IMR-90 (cell line): ENCODE results near the gene MICU1. TPM values are rescaled to one million over a fixed set of nuclear protein-coding genes. Genes with fewer than 3 reads are reported as not detected.

Experiments used
- ATAC-seq: fragments of 200-7000 bp; cut with Tn5 transposase; 2 replicates; pipeline ENCODE4 v1.9.1; 2020; ENCODE audit warnings: low read depth, mild to moderate bottlenecking, moderate library complexity
- BruUV-seq: library from RNA; stranded (reverse); fragments of 400-500 nt; replicated peaks from 2 replicates; lab custom pipeline; 2021; lab: Mats Ljungman, UMichigan
- CTCF ChIA-PET: fragments of 300-600 bp; formaldehyde crosslinking; extraction: SDS; loops from one replicate; lab custom pipeline; 2021; ENCODE audit warnings: antibody characterized with exemption; lab: Yijun Ruan, JAX
- POLR2A ChIA-PET: fragments of 300-600 bp; sonication (Branson Sonifier 250); formaldehyde crosslinking; loops from one replicate; lab custom pipeline; 2022; ENCODE audit warnings: antibody characterized with exemption; ENCODE audit not compliant: unreplicated experiment; lab: Charles Lee
- DNase-seq: peaks from one replicate; pipeline ENCODE4 v3.0.0; 2013
- H2AFZ ChIP-seq: replicated peaks from 2 replicates; pipeline ENCODE3; 2013; ENCODE audit warnings: low read length, mild to moderate bottlenecking; ENCODE audit not compliant: poor library complexity
- H2AK5ac ChIP-seq: 2 replicates; pipeline ENCODE4 v1.6.1; 2013; ENCODE audit warnings: low read depth, low read length, inconsistent platforms
- H2AK9ac ChIP-seq: replicated peaks from 2 replicates; pipeline ENCODE3; 2013; ENCODE audit warnings: mild to moderate bottlenecking, low read depth, low read length, moderate library complexity; ENCODE audit not compliant: poor library complexity
- H2BK120ac ChIP-seq: 2 replicates; pipeline ENCODE4 v1.6.1; 2013; ENCODE audit warnings: low read depth, low read length, inconsistent platforms
- H2BK15ac ChIP-seq: 3 replicates; pipeline ENCODE4 v1.6.1; 2013; ENCODE audit warnings: low read depth, low read length, inconsistent platforms
- H2BK20ac ChIP-seq: 2 replicates; pipeline ENCODE4 v1.6.1; 2013; ENCODE audit warnings: low read depth, mild to moderate bottlenecking, inconsistent platforms, low read length, moderate library complexity
- H2BK5ac ChIP-seq: 2 replicates; pipeline ENCODE4 v1.6.1; 2013; ENCODE audit warnings: mild to moderate bottlenecking, low read depth, low read length, inconsistent platforms; ENCODE audit not compliant: poor library complexity, severe bottlenecking
- H3K14ac ChIP-seq: replicated peaks from 2 replicates; pipeline ENCODE4 v1.6.1; 2013; ENCODE audit warnings: low read depth, low read length, inconsistent platforms
- H3K18ac ChIP-seq: 2 replicates; pipeline ENCODE4 v1.6.1; 2013; ENCODE audit warnings: low read depth, low read length, control low read depth
- H3K23ac ChIP-seq: 2 replicates; pipeline ENCODE4 v1.6.1; 2013; ENCODE audit warnings: low read depth, low read length, inconsistent platforms
- H3K27ac ChIP-seq: 2 replicates; pipeline ENCODE4 v1.5.1; 2013; ENCODE audit warnings: mild to moderate bottlenecking, control low read depth, low read length; ENCODE audit not compliant: insufficient read depth
- H3K27me3 ChIP-seq: 2 replicates; pipeline ENCODE4 v1.6.1; 2013; ENCODE audit warnings: low read length; ENCODE audit not compliant: control insufficient read depth, insufficient read depth
- H3K36me3 ChIP-seq: 2 replicates; pipeline ENCODE4 v1.6.1; 2013; ENCODE audit warnings: low read length, mixed read lengths; ENCODE audit not compliant: control insufficient read depth, insufficient read depth
- H3K4ac ChIP-seq: 2 replicates; pipeline ENCODE4 v1.6.1; 2013; ENCODE audit warnings: low read depth, low read length, inconsistent platforms
- H3K4me1 ChIP-seq: 2 replicates; pipeline ENCODE4 v1.6.1; 2013; ENCODE audit warnings: low read length, mixed read lengths; ENCODE audit not compliant: control insufficient read depth, insufficient read depth
- H3K4me2 ChIP-seq: 2 replicates; pipeline ENCODE4 v1.6.1; 2013; ENCODE audit warnings: low read depth, mild to moderate bottlenecking, control low read depth, low read length, moderate library complexity
- H3K4me3 ChIP-seq: 2 replicates; pipeline ENCODE4 v1.5.1; 2013; ENCODE audit warnings: low read depth, mild to moderate bottlenecking, control low read depth, low read length, moderate library complexity; ENCODE audit not compliant: insufficient read depth
- H3K56ac ChIP-seq: 2 replicates; pipeline ENCODE4 v1.6.1; 2013; ENCODE audit warnings: low read length, inconsistent platforms; ENCODE audit not compliant: insufficient read depth; ENCODE audit errors: extremely low read depth
- H3K79me1 ChIP-seq, 2 experiments: 2 replicates each; pipeline ENCODE4 v1.6.1; 2013; ENCODE audit warnings: low read length in 2 of 2, inconsistent platforms in 1 of 2, low read depth in 1 of 2
- H3K9ac ChIP-seq: 2 replicates; pipeline ENCODE4 v1.6.1; 2013; ENCODE audit warnings: low read depth, low read length, control low read depth
- H3K9me1 ChIP-seq: 2 replicates; pipeline ENCODE4 v1.6.1; 2013; ENCODE audit warnings: low read length, inconsistent platforms; ENCODE audit not compliant: insufficient read depth
- H3K9me3 ChIP-seq: 2 replicates; pipeline ENCODE4 v1.6.1; 2013; ENCODE audit warnings: low read length; ENCODE audit not compliant: control insufficient read depth, insufficient read depth
- H4K20me1 ChIP-seq: 2 replicates; pipeline ENCODE4 v1.6.1; 2013; ENCODE audit warnings: low read length, inconsistent platforms; ENCODE audit not compliant: insufficient read depth
- H4K5ac ChIP-seq: 2 replicates; pipeline ENCODE4 v1.6.1; 2013; ENCODE audit warnings: mild to moderate bottlenecking, low read depth, low read length, control low read depth
- H4K8ac ChIP-seq, 2 experiments: 2 replicates each; pipeline ENCODE4 v1.6.1; 2013; ENCODE audit warnings: low read depth in 2 of 2, low read length in 2 of 2, control low read depth in 1 of 2, inconsistent platforms in 1 of 2
- H4K91ac ChIP-seq: 2 replicates; pipeline ENCODE4 v1.6.1; 2013; ENCODE audit warnings: low read depth, low read length, inconsistent platforms; ENCODE audit not compliant: insufficient read depth
- BHLHE40 ChIP-seq: fragments of 150-350 bp; IDR thresholded peaks from 2 replicates; pipeline ENCODE4 v1.6.1; 2016; ENCODE audit warnings: mild to moderate bottlenecking, low read depth, low read length
- CEBPB ChIP-seq: IDR thresholded peaks from 2 replicates; pipeline ENCODE4 v1.6.1; 2012; ENCODE audit warnings: low read depth, low read length, improper control_type of control experiment
- ELK1 ChIP-seq: fragments of 150-350 bp; IDR thresholded peaks from 2 replicates; pipeline ENCODE4 v1.6.1; 2016; ENCODE audit warnings: low read depth, mild to moderate bottlenecking, low read length, moderate library complexity, borderline replicate concordance
- MAZ ChIP-seq: IDR thresholded peaks from 2 replicates; pipeline ENCODE4 v1.6.1; 2012; ENCODE audit warnings: low read depth, mild to moderate bottlenecking, low read length, improper control_type of control experiment, moderate library complexity, borderline replicate concordance
- MXI1 ChIP-seq: IDR thresholded peaks from 2 replicates; pipeline ENCODE4 v1.6.1; 2012; ENCODE audit warnings: low read depth, mild to moderate bottlenecking, low read length, moderate library complexity, borderline replicate concordance
- POLR2A ChIP-seq: IDR thresholded peaks from 2 replicates; pipeline ENCODE4 v1.6.1; 2012; ENCODE audit warnings: mild to moderate bottlenecking, low read depth, low read length
- RAD21 ChIP-seq: IDR thresholded peaks from 2 replicates; pipeline ENCODE4 v1.6.1; 2012; ENCODE audit warnings: low read length, improper control_type of control experiment
- RFX5 ChIP-seq: IDR thresholded peaks from 2 replicates; pipeline ENCODE4 v1.8.0; 2012; ENCODE audit warnings: low read depth, mild to moderate bottlenecking, low read length, moderate library complexity
- SMC3 ChIP-seq: fragments of 150-350 bp; IDR thresholded peaks from 2 replicates; pipeline ENCODE4 v1.6.1; 2016; ENCODE audit warnings: low read depth, mild to moderate bottlenecking, antibody characterized with exemption, low read length, moderate library complexity
- WGBS, 2 experiments: methylation state at CpG; one replicate each; pipeline versions ENCODE4 v1.1.5 to v1.1.7; 2013; ENCODE audit warnings: missing lambda C conversion rate in 2 of 2; ENCODE audit not compliant: insufficient read length in 1 of 2; ENCODE audit errors: extremely low coverage in 2 of 2; 5-methylcytosine and 5-hydroxymethylcytosine counted together
- dilution Hi-C: fragments of 300-500 bp; cut with HindIII; formaldehyde crosslinking; loops from one replicate; pipeline ENCODE4 v1.14.3; 2018; ENCODE audit warnings: low sequenced_read_pairs; ENCODE audit not compliant: unreplicated experiment
- in situ Hi-C: fragments of 300-500 bp; cut with MboI; formaldehyde crosslinking; loops from 3 replicates; pipeline ENCODE4 v1.14.3; 2019; ENCODE audit warnings: low sequenced_read_pairs, inconsistent platforms, mixed read lengths
- intact Hi-C: fragments of 100-400 bp; cut with micrococcal nuclease; formaldehyde crosslinking; loops from 2 replicates; pipeline ENCODE4 v1.10.0; 2022
- polyA plus RNA-seq, 3 experiments: library from polyadenylated mRNA; depleted of rRNA; stranded (reverse); fragments of >200 nt; gene quantifications; 2 replicates each; pipeline ENCODE4 v1.2.3, GENCODE V29; 2012; ENCODE audit warnings: low replicate concordance in 1 of 3
- total RNA-seq: library from RNA; depleted of rRNA; stranded (reverse); fragments of >200 nt; gene quantifications from 2 replicates; pipeline ENCODE4 v1.2.3, GENCODE V29; 2012

MICU1 gene
- total and polyA plus RNA-seq, 2 of the 4 experiments (the other 2 are of a cell fraction) = 43.6 to 44.7 TPM

- H3K4me2 ChIP-seq = no peak overlapping the region
- no peak overlapping the region for H3K18ac ChIP-seq
- H2BK15ac ChIP-seq = no peak overlapping the region
- H2BK120ac ChIP-seq = no peak overlapping the region
- no peak overlapping the region for H2AK9ac ChIP-seq
- no peak overlapping the region for H3K56ac ChIP-seq
- H3K9me3 ChIP-seq = no peaks in the 10 kb centered on the region
- WGBS, 2 experiments = 78% methylated on average over 1 of the region's 3 CpGs; no CpG with 5 or more reads in 1 of the 2 experiments
- H4K8ac ChIP-seq = no peak overlapping the region
- peak overlapping the region; percentile 52; the same call in 1 of the 2 replicates for H3K23ac ChIP-seq
- peaks cover 8% of the 10 kb centered on the region for H3K9me1 ChIP-seq
- H2BK5ac ChIP-seq = no peak overlapping the region
- in situ Hi-C loops (no loop called here), intact Hi-C loops (no loop called here), dilution Hi-C loops (no loop called here)
- no peak overlapping the region for H2AK5ac ChIP-seq
- BruUV-seq = no TSS peak
- ChIA-PET POLR2A (no interaction called here), CTCF (no interaction called here)
- H3K27ac ChIP-seq = no peak overlapping the region
- H3K79me1 ChIP-seq = peaks cover 0 to 12% of the 10 kb centered on the region in 2 experiments; a peak in 3 of 4 replicates
- no peak overlapping the region for H4K5ac ChIP-seq
- no peak overlapping the region for H3K4me3 ChIP-seq
- H3K36me3 ChIP-seq = peaks cover 4% of the 10 kb centered on the region; the same call in 1 of the 2 replicates
- no peak overlapping the region for H3K9ac ChIP-seq
- no peaks in the 10 kb centered on the region for H3K27me3 ChIP-seq
- no peak overlapping the region for H2BK20ac ChIP-seq
- no peak overlapping the region for H3K14ac ChIP-seq
- H4K20me1 ChIP-seq = no peaks in the 10 kb centered on the region
- TF ChIP-seq RAD21 (no peak), BHLHE40 (no peak), MAZ (no peak), RFX5 (no peak), SMC3 (no peak), MXI1 (no peak), CEBPB (no peak), ELK1 (no peak), POLR2A (no peak)
- no peak overlapping the region for H3K4ac ChIP-seq
- H3K4me1 ChIP-seq = peaks cover 5% of the 10 kb centered on the region
- ATAC-seq (no peak), DNase-seq (no peak)
- H4K91ac ChIP-seq = no peak overlapping the region
- H2AFZ ChIP-seq = no peak overlapping the region
These were observed 138.4 kb downstream of the MICU1 start for GRCh38 chr10:72487521-72487920.
